Keratinocyte (primary cell): ENCODE data around the gene PITPNC1. TPM values are rescaled to one million over a fixed set of nuclear protein-coding genes. Genes with fewer than 3 reads are reported as not detected.
"Not testable (repeated sequence)": the region's sequence is repeated elsewhere in the genome, so short reads cannot be mapped to it uniquely, and the experiment has no call there.

Experiments used
- DNase-seq: peaks from one replicate; pipeline ENCODE4 v3.0.0-alpha.2; 2011; ENCODE audit warnings: low read depth, missing footprints, low spot score
- FAIRE-seq: peaks from 2 replicates; lab custom pipeline; 2011; peaks lifted over from hg19 to GRCh38; lab: Jason Lieb, UNC
- H2AFZ ChIP-seq: 2 replicates; pipeline ENCODE4 v1.6.0; 2012; ENCODE audit warnings: low read length, control low read depth, inconsistent platforms; ENCODE audit not compliant: control insufficient read depth
- H3K27ac ChIP-seq: 2 replicates; pipeline ENCODE4 v1.5.1; 2011; ENCODE audit warnings: low read length; ENCODE audit not compliant: control insufficient read depth, insufficient read depth
- H3K27me3 ChIP-seq: 3 replicates; pipeline ENCODE4 v1.6.0; 2011; ENCODE audit warnings: low read length; ENCODE audit not compliant: control insufficient read depth, insufficient read depth; ENCODE audit errors: extremely low read depth
- H3K36me3 ChIP-seq, 2 experiments: 2 replicates in 1 of 2; 3 replicates in 1 of 2; pipeline ENCODE4 v1.5.1; 2011; ENCODE audit warnings: low read length in 2 of 2, mild to moderate bottlenecking in 1 of 2; ENCODE audit not compliant: control insufficient read depth in 2 of 2, insufficient read depth in 2 of 2; ENCODE audit errors: extremely low read depth in 1 of 2
- H3K4me1 ChIP-seq: 3 replicates; pipeline ENCODE4 v1.5.1; 2011; ENCODE audit warnings: low read length; ENCODE audit not compliant: control insufficient read depth, insufficient read depth; ENCODE audit errors: extremely low read depth
- H3K4me2 ChIP-seq: 3 replicates; pipeline ENCODE4 v1.6.0; 2011; ENCODE audit warnings: low read depth, low read length; ENCODE audit not compliant: control insufficient read depth, insufficient read depth; ENCODE audit errors: extremely low read depth
- H3K4me3 ChIP-seq, 3 experiments: fragments of 200-600 bp in 1 of 3; sonication (generic) in 1 of 3; 2 replicates in 2 of 3; 3 replicates in 1 of 3; pipeline ENCODE4 v1.5.1; 2011 to 2016; ENCODE audit warnings: low read length in 3 of 3, mild to moderate bottlenecking in 3 of 3, control low read depth in 2 of 3, inconsistent platforms in 1 of 3, low read depth in 1 of 3, mixed read lengths in 1 of 3, mixed run types in 1 of 3, moderate library complexity in 1 of 3; ENCODE audit not compliant: control insufficient read depth in 2 of 3, insufficient read depth in 2 of 3; ENCODE audit errors: extremely low read depth in 1 of 3
- H3K79me2 ChIP-seq: 2 replicates; pipeline ENCODE4 v1.6.0; 2012; ENCODE audit warnings: low read length; ENCODE audit not compliant: control insufficient read depth, insufficient read depth
- H3K9ac ChIP-seq: 3 replicates; pipeline ENCODE4 v1.6.0; 2011; ENCODE audit warnings: low read length; ENCODE audit not compliant: control insufficient read depth, insufficient read depth; ENCODE audit errors: extremely low read depth
- H3K9me1 ChIP-seq: 3 replicates; pipeline ENCODE4 v1.6.0; 2011; ENCODE audit warnings: low read length; ENCODE audit not compliant: control insufficient read depth, insufficient read depth; ENCODE audit errors: extremely low read depth
- H3K9me3 ChIP-seq: 2 replicates; pipeline ENCODE4 v1.5.1; 2012; ENCODE audit warnings: low read depth, low read length; ENCODE audit not compliant: control insufficient read depth
- H4K20me1 ChIP-seq: 3 replicates; pipeline ENCODE4 v1.6.0; 2011; ENCODE audit warnings: low read length; ENCODE audit not compliant: control insufficient read depth, insufficient read depth; ENCODE audit errors: extremely low read depth
- CTCF ChIP-seq, 3 experiments: IDR thresholded peaks in 1 of 3; conservative IDR thresholded peaks in 1 of 3; optimal IDR thresholded peaks in 1 of 3; 2 replicates in 2 of 3; 3 replicates in 1 of 3; pipeline versions ENCODE3 to v1.5.1; 2011; ENCODE audit warnings: low read length in 3 of 3, mild to moderate bottlenecking in 3 of 3, moderate library complexity in 2 of 3, control low read depth in 1 of 3, inconsistent platforms in 1 of 3; ENCODE audit not compliant: insufficient read depth in 2 of 3; ENCODE audit errors: extremely low read depth in 1 of 3
- EZH2 ChIP-seq: IDR thresholded peaks from one replicate; pipeline ENCODE4 v1.6.1; 2012; ENCODE audit warnings: inconsistent platforms, mild to moderate bottlenecking, low read length, moderate library complexity
- dilution Hi-C: fragments of 300-500 bp; cut with MboI; formaldehyde crosslinking; loops from one replicate; pipeline ENCODE4 v1.7.0; 2020; ENCODE audit warnings: low sequenced_read_pairs; ENCODE audit not compliant: extremely low pct_ligation_motif_present
- polyA plus RNA-seq, 5 experiments: library from polyadenylated mRNA; depleted of rRNA in 3 of 5; stranded (reverse) in 3 of 5; stranded (forward) in 1 of 5; unstranded in 1 of 5; fragments of >200 nt; gene quantifications; 1 replicate in 1 of 5; 2 replicates in 3 of 5; 3 replicates in 1 of 5; pipeline versions ENCODE4 v1.2.1 to v1.2.3, GENCODE V29; 2011 to 2012; ENCODE audit warnings: missing spikeins in 2 of 5, low read depth in 1 of 5, low replicate concordance in 1 of 5

The PITPNC1 gene
- polyA plus RNA-seq, 1 donor (not counting 4 experiments of a cell fraction or from before 2014, with no cell fraction given), result 24.8 TPM

DNA sequence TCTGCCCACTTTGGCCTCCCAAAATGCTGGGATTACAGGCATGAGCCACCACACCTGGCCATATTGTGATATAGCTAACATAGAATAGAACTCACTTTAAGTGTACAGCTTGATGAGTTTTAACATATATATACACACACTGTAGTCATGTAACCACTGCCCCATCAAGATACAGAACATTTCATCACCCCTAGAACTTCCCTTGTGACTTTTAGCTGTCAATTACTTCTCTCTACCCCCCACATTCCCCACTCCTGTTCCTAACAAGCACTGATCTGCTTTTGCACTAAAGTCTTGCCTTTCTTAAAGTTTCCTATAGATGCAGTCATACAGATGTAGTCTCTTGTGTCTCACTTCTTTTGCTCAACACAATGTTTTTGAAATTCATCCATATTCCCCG is 93.1 kb downstream of the PITPNC1 start:
- dilution Hi-C loops, result no loop called here
- TF ChIP-seq EZH2, result no peak
- no peak for TF ChIP-seq CTCF (optimal IDR thresholded peaks at IDR 0.05 in 1 of 3, IDR thresholded peaks at IDR 0.05 in 1 of 3, conservative IDR thresholded peaks at IDR 0.05 in 1 of 3; ENCODE audit: extremely low read depth in 1 of 3, insufficient read depth in 2 of 3, low read length in 3 of 3)
- no peak overlapping the region for H3K9ac ChIP-seq
- FAIRE-seq, result no peak
- no peak overlapping the region for H2AFZ ChIP-seq
- H4K20me1 ChIP-seq, result no peaks in the 10 kb centered on the region
- H3K79me2 ChIP-seq, result no peaks in the 10 kb centered on the region
- H3K9me1 ChIP-seq, result no peaks in the 10 kb centered on the region
- no peak for DNase-seq
- no peak overlapping the region for H3K27ac ChIP-seq
- H3K4me3 ChIP-seq, result no peak overlapping the region
- H3K4me2 ChIP-seq, result no peak overlapping the region
- H3K4me1 ChIP-seq, result no peaks in the 10 kb centered on the region
- no peaks in the 10 kb centered on the region for H3K36me3 ChIP-seq
- H3K27me3 ChIP-seq, result no peaks in the 10 kb centered on the region
- H3K9me3 ChIP-seq, result no peaks in the 10 kb centered on the region

DNA sequence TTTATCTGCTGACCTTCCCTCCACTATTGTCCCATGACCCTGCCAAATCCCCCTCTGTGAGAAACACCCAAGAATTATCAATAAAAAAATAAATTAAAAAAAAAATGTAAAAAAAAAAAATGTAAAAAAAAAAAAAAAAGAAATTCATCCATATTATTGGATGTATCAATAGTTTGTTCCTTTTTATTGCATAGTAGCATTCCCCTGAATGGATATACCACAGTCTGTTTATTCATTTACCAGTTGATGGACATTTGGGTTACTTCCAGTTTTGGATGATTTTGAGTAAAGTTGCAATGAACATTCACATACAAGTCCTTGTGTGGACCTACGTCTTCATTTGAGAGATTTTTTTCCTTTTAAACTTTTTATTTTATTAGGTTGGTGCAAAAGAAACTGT is 94.0 kb downstream of the PITPNC1 start:
- H3K79me2 ChIP-seq, result no peaks in the 10 kb centered on the region
- no peak overlapping the region for H2AFZ ChIP-seq
- no peaks in the 10 kb centered on the region for H3K9me3 ChIP-seq
- no peak overlapping the region for H3K4me3 ChIP-seq
- H3K9ac ChIP-seq, result no peak overlapping the region
- FAIRE-seq (no peak), DNase-seq (no peak)
- dilution Hi-C loops, result no loop called here
- no peaks in the 10 kb centered on the region for H3K27me3 ChIP-seq
- no peak overlapping the region for H3K4me2 ChIP-seq
- no peak overlapping the region for H3K27ac ChIP-seq
- no peak for TF ChIP-seq EZH2
- no peak for TF ChIP-seq CTCF (optimal IDR thresholded peaks at IDR 0.05 in 1 of 3, IDR thresholded peaks at IDR 0.05 in 1 of 3, conservative IDR thresholded peaks at IDR 0.05 in 1 of 3; ENCODE audit: extremely low read depth in 1 of 3, insufficient read depth in 2 of 3, low read length in 3 of 3)
- H4K20me1 ChIP-seq, result no peaks in the 10 kb centered on the region
- no peaks in the 10 kb centered on the region for H3K36me3 ChIP-seq
- peaks cover 6% of the 10 kb centered on the region for H3K4me1 ChIP-seq
- no peaks in the 10 kb centered on the region for H3K9me1 ChIP-seq

DNA sequence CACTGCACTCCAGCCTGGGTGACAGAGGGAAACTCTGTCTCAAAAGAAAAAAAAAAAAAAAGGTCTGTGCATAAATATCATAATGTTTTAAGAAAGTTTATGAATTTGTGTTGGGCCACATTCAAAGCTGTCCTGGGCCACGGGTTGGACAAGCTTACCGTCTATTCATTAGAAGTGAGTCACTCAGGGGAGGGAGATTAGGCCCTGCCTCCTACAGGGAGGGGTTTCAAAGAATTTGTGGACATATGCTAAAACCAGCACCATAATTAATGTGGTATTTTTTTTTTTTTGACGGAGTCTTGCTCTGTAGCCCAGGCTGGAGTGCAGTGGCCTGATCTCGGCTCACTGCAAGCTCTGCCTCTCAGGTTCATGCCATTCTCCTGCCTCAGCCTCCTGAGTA is 95.5 kb downstream of the PITPNC1 start:
- H2AFZ ChIP-seq, H3K27me3 ChIP-seq, FAIRE-seq, H3K9ac ChIP-seq, H4K20me1 ChIP-seq, H3K36me3 ChIP-seq, DNase-seq, H3K27ac ChIP-seq, H3K9me3 ChIP-seq, dilution Hi-C loops, H3K79me2 ChIP-seq, H3K9me1 ChIP-seq, H3K4me2 ChIP-seq, H3K4me3 ChIP-seq: not testable (repeated sequence)
- H3K4me1 ChIP-seq, result peaks cover 11% of the 10 kb centered on the region
